ENCODE data around the gene ARG2. TPM values are rescaled to one million over a fixed set of nuclear protein-coding genes. Genes with fewer than 3 reads are reported as not detected.

Gene ARG2
- total and polyA plus RNA-seq, 10 of the 15 experiments (the other 5 are each of a cell fraction or from before 2014, with no cell fraction given) = 0.48 to 7.8 (median 1.1) TPM

- intact Hi-C loops (cut with micrococcal nuclease; ENCODE audit: unreplicated experiment) = no loop called here
- 56% methylated on average over 7 of the region's 7 CpGs for WGBS (ENCODE audit: insufficient coverage, insufficient replicate concordance, low lambda C conversion rate, missing lambda C conversion rate)
- no peak for DNase-seq (ENCODE audit: low read depth, low spot score)
- Histone ChIP-seq H2AFZ (ENCODE audit: control insufficient read depth, low read depth, low read length) (no peak overlapping the region), H3K36me3 (ENCODE audit: control insufficient read depth in 2 of 2, insufficient read depth in 2 of 2, low read length in 1 of 2) (no peaks in the 10 kb centered on the region), H3K4me1 (ENCODE audit: control insufficient read depth, insufficient read depth, low read length) (no peaks in the 10 kb centered on the region), H3K9ac (ENCODE audit: control insufficient read depth, insufficient read depth, low read length) (no peak overlapping the region), H4K20me1 (ENCODE audit: control insufficient read depth, insufficient read depth) (peaks cover 2% of the 10 kb centered on the region; the same call in 1 of the 2 replicates), H3K27me3 (replicated peaks in 1 of 2; ENCODE audit: control insufficient read depth in 2 of 2, insufficient read depth in 2 of 2, low read length in 1 of 2) (no peaks in the 10 kb centered on the region), H3K4me3 (no peak overlapping the region), H3K9me3 (replicated peaks; ENCODE audit: control insufficient read depth, insufficient read depth, low read length) (no peaks in the 10 kb centered on the region), H3K4me2 (ENCODE audit: control insufficient read depth, insufficient read depth) (no peak overlapping the region), H3K27ac (ENCODE audit: control insufficient read depth, insufficient read depth) (no peak overlapping the region), H3K79me2 (ENCODE audit: control insufficient read depth, insufficient read depth, low read length) (no peaks in the 10 kb centered on the region)
- FAIRE-seq = no peak
- RAD21 ChIA-PET (ENCODE audit: unreplicated experiment) = interaction anchor here (1.2 to 11.1 kb wide), 4 partner anchors 86 to 153 kb away, joined by 3 to 153 read pairs (median 59); partner anchors contain the start of gene RDH12
- POLR2A ChIA-PET = no interaction called here
- SMC1A ChIA-PET (ENCODE audit: uncharacterized antibody, unreplicated experiment) = interaction anchor here (1.0 to 12.1 kb wide), 4 partner anchors 38 to 152 kb away, joined by 4 to 206 read pairs (median 6); partner anchors contain the start of gene RDH12
- no peak for ATAC-seq
- CTCF ChIA-PET = interaction anchor here (1.0 to 27.6 kb wide), 7 partner anchors 9 to 156 kb away, joined by 3 to 583 read pairs (median 8); partner anchors contain the start of gene RDH12
- in situ Hi-C loops (cut with MboI) = loop anchor here (5.0 to 10.0 kb wide), 2 partner anchors 88 to 125 kb away; partner anchors contain the start of gene RDH12
- BruUV-seq (replicated peaks) = no TSS peak
- TF ChIP-seq DPF2 (IDR thresholded peaks at IDR 0.05) (no peak), MEF2B (IDR thresholded peaks at IDR 0.05; ENCODE audit: partially characterized antibody, poor library complexity, severe bottlenecking) (no peak), TCF12 (IDR thresholded peaks at IDR 0.05; ENCODE audit: low read depth, low read length) (no peak), YBX1 (IDR thresholded peaks at IDR 0.05) (no peak), MTA3 (IDR thresholded peaks at IDR 0.05; ENCODE audit: borderline replicate concordance, low read length) (no peak), MEF2A (IDR thresholded peaks at IDR 0.05; ENCODE audit: insufficient read depth, low read depth, low read length) (no peak), BRCA1 (IDR thresholded peaks at IDR 0.05; ENCODE audit: low read depth, low read length) (no peak), PAX5 (IDR thresholded peaks at IDR 0.05; ENCODE audit: borderline replicate concordance, low read depth, low read length) (no peak), PAX8 (IDR thresholded peaks at IDR 0.05) (no peak), IRF5 (IDR thresholded peaks at IDR 0.05; ENCODE audit: borderline replicate concordance) (no peak), RUNX3 (IDR thresholded peaks at IDR 0.05; ENCODE audit: low read length) (no peak), ZNF217 (IDR thresholded peaks at IDR 0.05) (no peak), ZBTB4 (CRISPR knock-in tag; IDR thresholded peaks at IDR 0.05) (no peak), ELK1 (IDR thresholded peaks at IDR 0.05; ENCODE audit: low read depth, low read length) (no peak), RELB (IDR thresholded peaks at IDR 0.05; ENCODE audit: low read depth) (no peak), SMARCA5 (IDR thresholded peaks at IDR 0.05) (no peak)
These were observed 40.1 kb upstream of the ARG2 start for GRCh38 chr14:67579636-67580035.
